Right lobe of liver (tissue), 4 donors: Measurements from ENCODE around the gene PCSK4.

Source experiments
- POLR2A ChIP-seq: fragments of 450-650 bp; IDR thresholded peaks from one replicate; pipeline ENCODE4 v1.6.1; 2017; ENCODE audit warnings: antibody characterized with exemption, mild to moderate bottlenecking
- TF ChIP-seq, protein P1 (sequence below), 4 donors: fragments of 200-600 bp in 3 of 4; fragments of 450-650 bp in 1 of 4; IDR thresholded peaks; one replicate each; pipeline versions ENCODE4 v1.5.1 to v1.8.0; 2016 to 2022; ENCODE audit warnings: antibody characterized with exemption in 4 of 4, mild to moderate bottlenecking in 2 of 4
- donor health status: DM: no; HTN: no; CAD: no.
- donor health status: DM: no; HTN: no; CAD: no.
- donor health status: DM: no; HTN: yes; CAD: no.

- TF ChIP-seq, protein P1, sequence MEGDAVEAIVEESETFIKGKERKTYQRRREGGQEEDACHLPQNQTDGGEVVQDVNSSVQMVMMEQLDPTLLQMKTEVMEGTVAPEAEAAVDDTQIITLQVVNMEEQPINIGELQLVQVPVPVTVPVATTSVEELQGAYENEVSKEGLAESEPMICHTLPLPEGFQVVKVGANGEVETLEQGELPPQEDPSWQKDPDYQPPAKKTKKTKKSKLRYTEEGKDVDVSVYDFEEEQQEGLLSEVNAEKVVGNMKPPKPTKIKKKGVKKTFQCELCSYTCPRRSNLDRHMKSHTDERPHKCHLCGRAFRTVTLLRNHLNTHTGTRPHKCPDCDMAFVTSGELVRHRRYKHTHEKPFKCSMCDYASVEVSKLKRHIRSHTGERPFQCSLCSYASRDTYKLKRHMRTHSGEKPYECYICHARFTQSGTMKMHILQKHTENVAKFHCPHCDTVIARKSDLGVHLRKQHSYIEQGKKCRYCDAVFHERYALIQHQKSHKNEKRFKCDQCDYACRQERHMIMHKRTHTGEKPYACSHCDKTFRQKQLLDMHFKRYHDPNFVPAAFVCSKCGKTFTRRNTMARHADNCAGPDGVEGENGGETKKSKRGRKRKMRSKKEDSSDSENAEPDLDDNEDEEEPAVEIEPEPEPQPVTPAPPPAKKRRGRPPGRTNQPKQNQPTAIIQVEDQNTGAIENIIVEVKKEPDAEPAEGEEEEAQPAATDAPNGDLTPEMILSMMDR (IDR thresholded peaks at IDR 0.05) = no peak
- TF ChIP-seq POLR2A = no peak
Observed at GRCh38 chr19:1434040-1434366, 56.1 kb downstream of the PCSK4 start.
